WTC11 (cell line): ENCODE results near the gene MAN1B1. TPM values are rescaled to one million over a fixed set of nuclear protein-coding genes. Genes with fewer than 3 reads are reported as not detected.

Experiments
- ATAC-seq: fragments of 200-7000 bp; cut with Tn5 transposase; 2 replicates; pipeline ENCODE4 v1.10.0; 2021; ENCODE audit warnings: mild to moderate bottlenecking, moderate library complexity
- CTCF ChIA-PET: fragments of 300-600 bp; sonication (Branson Sonifier 250); formaldehyde crosslinking; loops from one replicate; lab custom pipeline; 2021; ENCODE audit warnings: antibody characterized with exemption; lab: Charles Lee
- POLR2A ChIA-PET: fragments of 350-600 bp; sonication (Branson Sonifier 250); formaldehyde crosslinking; loops from one replicate; lab custom pipeline; 2021; ENCODE audit warnings: antibody characterized with exemption; lab: Charles Lee
- DNase-seq: peaks from one replicate; pipeline ENCODE4 v3.0.0; 2021; ENCODE audit warnings: low spot score
- H3K27ac Mint-ChIP-seq: 2 replicates; pipeline ENCODE4 v1.8.0; 2021; ENCODE audit warnings: mixed read lengths
- H3K27me3 Mint-ChIP-seq: 2 replicates; pipeline ENCODE4 v1.8.0; 2021; ENCODE audit warnings: low read depth, mild to moderate bottlenecking, moderate library complexity, mixed read lengths
- H3K36me3 Mint-ChIP-seq: 2 replicates; pipeline ENCODE4 v1.8.0; 2021; ENCODE audit warnings: mixed read lengths
- H3K4me1 Mint-ChIP-seq: 2 replicates; pipeline ENCODE4 v1.8.0; 2022; ENCODE audit warnings: mixed read lengths
- H3K4me3 Mint-ChIP-seq: 2 replicates; pipeline ENCODE4 v1.8.0; 2021; ENCODE audit warnings: mild to moderate bottlenecking, moderate library complexity, mixed read lengths
- H3K9me3 Mint-ChIP-seq: 2 replicates; pipeline ENCODE4 v1.8.0; 2021; ENCODE audit warnings: mixed read lengths
- ELF4 ChIP-seq: sonication (generic); formaldehyde crosslinking; IDR thresholded peaks from 2 replicates; pipeline ENCODE4 v1.8.1; 2022; ENCODE audit warnings: low read depth, mild to moderate bottlenecking, moderate library complexity, missing genetic modification reagents
- FOXJ3 ChIP-seq: sonication (generic); formaldehyde crosslinking; IDR thresholded peaks from 2 replicates; pipeline ENCODE4 v1.9.0; 2021; ENCODE audit warnings: missing genetic modification reagents, mild to moderate bottlenecking, borderline replicate concordance
- FOXK1 ChIP-seq: sonication (generic); formaldehyde crosslinking; IDR thresholded peaks from 2 replicates; pipeline ENCODE4 v1.8.0; 2022; ENCODE audit warnings: mild to moderate bottlenecking, moderate library complexity, missing genetic modification reagents
- GRHL2 ChIP-seq: fragments of 250-450 bp; sonication (Bioruptor Pico); IDR thresholded peaks from 2 replicates; pipeline ENCODE4 v1.8.0; 2022; ENCODE audit warnings: mild to moderate bottlenecking, moderate library complexity; ENCODE audit not compliant: insufficient replicate concordance, severe bottlenecking
- NFE2L1 ChIP-seq: sonication (generic); formaldehyde crosslinking; IDR thresholded peaks from 2 replicates; pipeline ENCODE4 v1.8.1; 2023; ENCODE audit warnings: missing genetic modification reagents
- NR1H2 ChIP-seq: sonication (generic); formaldehyde crosslinking; IDR thresholded peaks from 2 replicates; pipeline ENCODE4 v1.9.0; 2021; ENCODE audit warnings: mild to moderate bottlenecking, moderate library complexity, missing genetic modification reagents
- RELA ChIP-seq: sonication (generic); formaldehyde crosslinking; IDR thresholded peaks from 2 replicates; pipeline ENCODE4 v1.8.1; 2022; ENCODE audit warnings: missing genetic modification reagents, mild to moderate bottlenecking, borderline replicate concordance
- SP1 ChIP-seq: sonication (generic); formaldehyde crosslinking; conservative IDR thresholded peaks from 2 replicates; pipeline ENCODE4 v1.8.1; 2022; ENCODE audit warnings: missing genetic modification reagents
- ZNF219 ChIP-seq: sonication (generic); formaldehyde crosslinking; IDR thresholded peaks from 2 replicates; pipeline ENCODE4 v1.8.0; 2023; ENCODE audit warnings: missing genetic modification reagents, mild to moderate bottlenecking, borderline replicate concordance
- ZNF232 ChIP-seq: sonication (generic); formaldehyde crosslinking; IDR thresholded peaks from 2 replicates; pipeline ENCODE4 v1.8.0; 2022; ENCODE audit warnings: mild to moderate bottlenecking, missing genetic modification reagents
- ZNF317 ChIP-seq: sonication (generic); formaldehyde crosslinking; IDR thresholded peaks from 2 replicates; pipeline ENCODE4 v1.8.1; 2023; ENCODE audit warnings: low read depth, mild to moderate bottlenecking, moderate library complexity, missing genetic modification reagents, borderline replicate concordance
- total RNA-seq: library from RNA; stranded (reverse); gene quantifications from 3 replicates; pipeline ENCODE4 v1.2.3, GENCODE V29; 2021
- TF ChIP-seq, protein P1 (sequence below): sonication (generic); formaldehyde crosslinking; IDR thresholded peaks from 2 replicates; pipeline ENCODE4 v1.8.1; 2022; ENCODE audit warnings: mild to moderate bottlenecking, missing genetic modification reagents, moderate library complexity, borderline replicate concordance
- TF ChIP-seq, protein P2 (sequence below): sonication (generic); formaldehyde crosslinking; IDR thresholded peaks from 2 replicates; pipeline ENCODE4 v1.8.0; 2022; ENCODE audit warnings: mild to moderate bottlenecking, missing genetic modification reagents
- TF ChIP-seq, protein P3 (sequence below): sonication (generic); formaldehyde crosslinking; IDR thresholded peaks from 2 replicates; pipeline ENCODE4 v1.8.1; 2022; ENCODE audit warnings: missing genetic modification reagents, borderline replicate concordance
- TF ChIP-seq, protein P4 (sequence below): sonication (generic); formaldehyde crosslinking; IDR thresholded peaks from 2 replicates; pipeline ENCODE4 v1.8.1; 2023; ENCODE audit warnings: mild to moderate bottlenecking, missing genetic modification reagents
- TF ChIP-seq, protein P5 (sequence below): sonication (generic); formaldehyde crosslinking; IDR thresholded peaks from 2 replicates; pipeline ENCODE4 v1.8.1; 2023; ENCODE audit warnings: mild to moderate bottlenecking, missing genetic modification reagents, moderate library complexity
- TF ChIP-seq, protein P6 (sequence below): fragments of 250-450 bp; sonication (Bioruptor Pico); IDR thresholded peaks from 2 replicates; pipeline ENCODE4 v1.9.0; 2021; ENCODE audit warnings: mild to moderate bottlenecking, borderline replicate concordance
- TF ChIP-seq, protein P7 (sequence below): sonication (generic); formaldehyde crosslinking; IDR thresholded peaks from 2 replicates; pipeline ENCODE4 v1.8.1; 2023; ENCODE audit warnings: mild to moderate bottlenecking, missing genetic modification reagents

MAN1B1 gene
- total RNA-seq, 1 experiment from 2014 or later, result 57.1 TPM

DNA sequence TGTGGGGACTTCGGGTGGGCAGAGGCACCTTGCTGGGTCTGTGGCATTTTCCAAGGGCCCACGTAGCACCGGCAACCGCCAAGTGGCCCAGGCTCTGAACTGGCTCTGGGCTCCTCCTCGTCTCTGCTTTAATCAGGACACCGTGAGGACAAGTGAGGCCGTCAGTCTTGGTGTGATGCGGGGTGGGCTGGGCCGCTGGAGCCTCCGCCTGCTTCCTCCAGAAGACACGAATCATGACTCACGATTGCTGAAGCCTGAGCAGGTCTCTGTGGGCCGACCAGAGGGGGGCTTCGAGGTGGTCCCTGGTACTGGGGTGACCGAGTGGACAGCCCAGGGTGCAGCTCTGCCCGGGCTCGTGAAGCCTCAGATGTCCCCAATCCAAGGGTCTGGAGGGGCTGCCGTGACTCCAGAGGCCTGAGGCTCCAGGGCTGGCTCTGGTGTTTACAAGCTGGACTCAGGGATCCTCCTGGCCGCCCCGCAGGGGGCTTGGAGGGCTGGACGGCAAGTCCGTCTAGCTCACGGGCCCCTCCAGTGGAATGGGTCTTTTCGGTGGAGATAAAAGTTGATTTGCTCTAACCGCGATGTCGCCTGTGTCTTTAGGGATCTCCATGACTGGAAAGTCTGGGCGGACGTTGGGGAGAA lies 21.9 kb downstream of the MAN1B1 start:
- ATAC-seq (no peak), DNase-seq (no peak)
- ChIA-PET POLR2A (no interaction called here), CTCF (interaction anchor here (0.9 kb wide), 1 partner anchor 59 kb away, joined by 3 read pairs; no protein-coding TSS in a partner anchor)
- Mint-ChIP-seq H3K27ac (no peak overlapping the region), H3K27me3 (peaks cover 8% of the 10 kb centered on the region), H3K4me3 (no peak overlapping the region), H3K9me3 (no peaks in the 10 kb centered on the region), H3K36me3 (0 out of 2 replicates have a peak, but pooled peaks cover 7% of the 10 kb centered on the region), H3K4me1 (no peaks in the 10 kb centered on the region)
- TF ChIP-seq, protein P1, sequence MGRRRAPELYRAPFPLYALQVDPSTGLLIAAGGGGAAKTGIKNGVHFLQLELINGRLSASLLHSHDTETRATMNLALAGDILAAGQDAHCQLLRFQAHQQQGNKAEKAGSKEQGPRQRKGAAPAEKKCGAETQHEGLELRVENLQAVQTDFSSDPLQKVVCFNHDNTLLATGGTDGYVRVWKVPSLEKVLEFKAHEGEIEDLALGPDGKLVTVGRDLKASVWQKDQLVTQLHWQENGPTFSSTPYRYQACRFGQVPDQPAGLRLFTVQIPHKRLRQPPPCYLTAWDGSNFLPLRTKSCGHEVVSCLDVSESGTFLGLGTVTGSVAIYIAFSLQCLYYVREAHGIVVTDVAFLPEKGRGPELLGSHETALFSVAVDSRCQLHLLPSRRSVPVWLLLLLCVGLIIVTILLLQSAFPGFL (CRISPR knock-in tag), result no peak
- TF ChIP-seq NFE2L1 (CRISPR knock-in tag) (no peak), FOXK1 (CRISPR knock-in tag) (no peak), ZNF219 (no peak), RELA (CRISPR knock-in tag) (no peak), ZNF317 (CRISPR knock-in tag) (no peak), SP1 (CRISPR knock-in tag) (no peak), ZNF232 (CRISPR knock-in tag) (no peak), NR1H2 (CRISPR knock-in tag) (no peak), ELF4 (CRISPR knock-in tag) (no peak), GRHL2 (no peak)
- TF ChIP-seq, protein P2, sequence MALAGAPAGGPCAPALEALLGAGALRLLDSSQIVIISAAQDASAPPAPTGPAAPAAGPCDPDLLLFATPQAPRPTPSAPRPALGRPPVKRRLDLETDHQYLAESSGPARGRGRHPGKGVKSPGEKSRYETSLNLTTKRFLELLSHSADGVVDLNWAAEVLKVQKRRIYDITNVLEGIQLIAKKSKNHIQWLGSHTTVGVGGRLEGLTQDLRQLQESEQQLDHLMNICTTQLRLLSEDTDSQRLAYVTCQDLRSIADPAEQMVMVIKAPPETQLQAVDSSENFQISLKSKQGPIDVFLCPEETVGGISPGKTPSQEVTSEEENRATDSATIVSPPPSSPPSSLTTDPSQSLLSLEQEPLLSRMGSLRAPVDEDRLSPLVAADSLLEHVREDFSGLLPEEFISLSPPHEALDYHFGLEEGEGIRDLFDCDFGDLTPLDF (CRISPR knock-in tag), result no peak
- TF ChIP-seq, protein P3, sequence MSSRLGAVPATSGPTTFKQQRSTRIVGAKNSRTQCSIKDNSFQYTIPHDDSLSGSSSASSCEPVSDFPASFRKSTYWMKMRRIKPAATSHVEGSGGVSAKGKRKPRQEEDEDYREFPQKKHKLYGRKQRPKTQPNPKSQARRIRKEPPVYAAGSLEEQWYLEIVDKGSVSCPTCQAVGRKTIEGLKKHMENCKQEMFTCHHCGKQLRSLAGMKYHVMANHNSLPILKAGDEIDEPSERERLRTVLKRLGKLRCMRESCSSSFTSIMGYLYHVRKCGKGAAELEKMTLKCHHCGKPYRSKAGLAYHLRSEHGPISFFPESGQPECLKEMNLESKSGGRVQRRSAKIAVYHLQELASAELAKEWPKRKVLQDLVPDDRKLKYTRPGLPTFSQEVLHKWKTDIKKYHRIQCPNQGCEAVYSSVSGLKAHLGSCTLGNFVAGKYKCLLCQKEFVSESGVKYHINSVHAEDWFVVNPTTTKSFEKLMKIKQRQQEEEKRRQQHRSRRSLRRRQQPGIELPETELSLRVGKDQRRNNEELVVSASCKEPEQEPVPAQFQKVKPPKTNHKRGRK (CRISPR knock-in tag), result no peak
- TF ChIP-seq, protein P4, sequence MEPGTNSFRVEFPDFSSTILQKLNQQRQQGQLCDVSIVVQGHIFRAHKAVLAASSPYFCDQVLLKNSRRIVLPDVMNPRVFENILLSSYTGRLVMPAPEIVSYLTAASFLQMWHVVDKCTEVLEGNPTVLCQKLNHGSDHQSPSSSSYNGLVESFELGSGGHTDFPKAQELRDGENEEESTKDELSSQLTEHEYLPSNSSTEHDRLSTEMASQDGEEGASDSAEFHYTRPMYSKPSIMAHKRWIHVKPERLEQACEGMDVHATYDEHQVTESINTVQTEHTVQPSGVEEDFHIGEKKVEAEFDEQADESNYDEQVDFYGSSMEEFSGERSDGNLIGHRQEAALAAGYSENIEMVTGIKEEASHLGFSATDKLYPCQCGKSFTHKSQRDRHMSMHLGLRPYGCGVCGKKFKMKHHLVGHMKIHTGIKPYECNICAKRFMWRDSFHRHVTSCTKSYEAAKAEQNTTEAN (CRISPR knock-in tag), result no peak

DNA sequence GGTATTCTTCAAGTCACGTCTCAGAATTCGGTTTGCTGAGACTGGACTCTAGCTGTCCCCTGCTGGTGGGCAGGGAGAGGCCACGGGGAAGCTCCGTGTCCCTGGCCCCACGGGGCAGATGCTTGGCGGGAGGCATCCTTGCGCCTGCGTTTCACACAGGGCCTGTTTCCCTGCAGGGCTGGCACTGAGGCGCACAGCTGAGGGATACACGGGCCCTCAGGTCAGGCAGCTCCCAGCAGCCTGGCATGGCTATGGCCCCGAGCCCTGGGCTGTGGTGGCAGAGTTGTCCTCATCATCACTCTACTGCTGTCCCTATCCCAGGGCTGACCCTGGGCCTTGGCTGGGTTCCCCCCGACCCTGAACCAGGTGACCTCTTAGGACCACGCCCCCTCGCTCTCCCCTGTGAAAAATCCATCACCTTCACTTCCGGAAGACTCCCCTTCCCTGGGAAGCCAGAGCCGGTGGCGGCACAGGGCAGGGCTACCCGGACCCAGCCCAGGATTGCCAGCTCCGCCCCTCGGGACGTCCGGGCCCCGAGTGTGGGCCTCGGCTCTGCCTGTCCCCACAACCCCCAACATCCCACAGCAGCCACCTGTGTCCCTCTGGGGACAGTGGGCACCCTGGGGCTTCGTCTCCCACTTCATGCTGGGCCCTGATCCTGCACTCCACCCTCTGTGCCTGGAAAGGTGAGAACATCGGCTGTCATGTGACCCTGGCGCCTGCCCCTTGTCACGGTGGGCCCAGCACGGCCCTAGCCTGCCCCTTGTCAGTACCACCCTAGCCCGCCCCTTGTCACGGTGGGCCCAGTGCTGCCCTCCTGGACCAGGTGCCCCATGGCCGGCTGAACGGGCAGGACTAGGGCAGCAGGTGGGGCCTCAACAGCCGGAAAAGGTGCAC lies 22.7 kb downstream of the MAN1B1 start:
- ChIA-PET CTCF (interaction anchor here (0.9 kb wide), 1 partner anchor 60 kb away, joined by 3 read pairs; no protein-coding TSS in a partner anchor), POLR2A (no interaction called here)
- peaks cover 8% of the 10 kb centered on the region for H3K27me3 Mint-ChIP-seq
- DNase-seq (no peak), ATAC-seq (no peak)
- 0 out of 2 replicates have a peak, but pooled peaks cover 7% of the 10 kb centered on the region for H3K36me3 Mint-ChIP-seq
- no peaks in the 10 kb centered on the region for H3K4me1 Mint-ChIP-seq
- no peak overlapping the region for H3K27ac Mint-ChIP-seq
- no peaks in the 10 kb centered on the region for H3K9me3 Mint-ChIP-seq
- H3K4me3 Mint-ChIP-seq, result no peak overlapping the region
- TF ChIP-seq, protein P5, sequence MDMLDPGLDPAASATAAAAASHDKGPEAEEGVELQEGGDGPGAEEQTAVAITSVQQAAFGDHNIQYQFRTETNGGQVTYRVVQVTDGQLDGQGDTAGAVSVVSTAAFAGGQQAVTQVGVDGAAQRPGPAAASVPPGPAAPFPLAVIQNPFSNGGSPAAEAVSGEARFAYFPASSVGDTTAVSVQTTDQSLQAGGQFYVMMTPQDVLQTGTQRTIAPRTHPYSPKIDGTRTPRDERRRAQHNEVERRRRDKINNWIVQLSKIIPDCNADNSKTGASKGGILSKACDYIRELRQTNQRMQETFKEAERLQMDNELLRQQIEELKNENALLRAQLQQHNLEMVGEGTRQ (CRISPR knock-in tag), result no peak
- TF ChIP-seq, protein P6, sequence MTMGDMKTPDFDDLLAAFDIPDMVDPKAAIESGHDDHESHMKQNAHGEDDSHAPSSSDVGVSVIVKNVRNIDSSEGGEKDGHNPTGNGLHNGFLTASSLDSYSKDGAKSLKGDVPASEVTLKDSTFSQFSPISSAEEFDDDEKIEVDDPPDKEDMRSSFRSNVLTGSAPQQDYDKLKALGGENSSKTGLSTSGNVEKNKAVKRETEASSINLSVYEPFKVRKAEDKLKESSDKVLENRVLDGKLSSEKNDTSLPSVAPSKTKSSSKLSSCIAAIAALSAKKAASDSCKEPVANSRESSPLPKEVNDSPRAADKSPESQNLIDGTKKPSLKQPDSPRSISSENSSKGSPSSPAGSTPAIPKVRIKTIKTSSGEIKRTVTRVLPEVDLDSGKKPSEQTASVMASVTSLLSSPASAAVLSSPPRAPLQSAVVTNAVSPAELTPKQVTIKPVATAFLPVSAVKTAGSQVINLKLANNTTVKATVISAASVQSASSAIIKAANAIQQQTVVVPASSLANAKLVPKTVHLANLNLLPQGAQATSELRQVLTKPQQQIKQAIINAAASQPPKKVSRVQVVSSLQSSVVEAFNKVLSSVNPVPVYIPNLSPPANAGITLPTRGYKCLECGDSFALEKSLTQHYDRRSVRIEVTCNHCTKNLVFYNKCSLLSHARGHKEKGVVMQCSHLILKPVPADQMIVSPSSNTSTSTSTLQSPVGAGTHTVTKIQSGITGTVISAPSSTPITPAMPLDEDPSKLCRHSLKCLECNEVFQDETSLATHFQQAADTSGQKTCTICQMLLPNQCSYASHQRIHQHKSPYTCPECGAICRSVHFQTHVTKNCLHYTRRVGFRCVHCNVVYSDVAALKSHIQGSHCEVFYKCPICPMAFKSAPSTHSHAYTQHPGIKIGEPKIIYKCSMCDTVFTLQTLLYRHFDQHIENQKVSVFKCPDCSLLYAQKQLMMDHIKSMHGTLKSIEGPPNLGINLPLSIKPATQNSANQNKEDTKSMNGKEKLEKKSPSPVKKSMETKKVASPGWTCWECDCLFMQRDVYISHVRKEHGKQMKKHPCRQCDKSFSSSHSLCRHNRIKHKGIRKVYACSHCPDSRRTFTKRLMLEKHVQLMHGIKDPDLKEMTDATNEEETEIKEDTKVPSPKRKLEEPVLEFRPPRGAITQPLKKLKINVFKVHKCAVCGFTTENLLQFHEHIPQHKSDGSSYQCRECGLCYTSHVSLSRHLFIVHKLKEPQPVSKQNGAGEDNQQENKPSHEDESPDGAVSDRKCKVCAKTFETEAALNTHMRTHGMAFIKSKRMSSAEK (CRISPR knock-in tag), result no peak
- TF ChIP-seq, protein P2 (CRISPR knock-in tag), result no peak
- TF ChIP-seq FOXJ3 (CRISPR knock-in tag), result no peak
- TF ChIP-seq, protein P7, sequence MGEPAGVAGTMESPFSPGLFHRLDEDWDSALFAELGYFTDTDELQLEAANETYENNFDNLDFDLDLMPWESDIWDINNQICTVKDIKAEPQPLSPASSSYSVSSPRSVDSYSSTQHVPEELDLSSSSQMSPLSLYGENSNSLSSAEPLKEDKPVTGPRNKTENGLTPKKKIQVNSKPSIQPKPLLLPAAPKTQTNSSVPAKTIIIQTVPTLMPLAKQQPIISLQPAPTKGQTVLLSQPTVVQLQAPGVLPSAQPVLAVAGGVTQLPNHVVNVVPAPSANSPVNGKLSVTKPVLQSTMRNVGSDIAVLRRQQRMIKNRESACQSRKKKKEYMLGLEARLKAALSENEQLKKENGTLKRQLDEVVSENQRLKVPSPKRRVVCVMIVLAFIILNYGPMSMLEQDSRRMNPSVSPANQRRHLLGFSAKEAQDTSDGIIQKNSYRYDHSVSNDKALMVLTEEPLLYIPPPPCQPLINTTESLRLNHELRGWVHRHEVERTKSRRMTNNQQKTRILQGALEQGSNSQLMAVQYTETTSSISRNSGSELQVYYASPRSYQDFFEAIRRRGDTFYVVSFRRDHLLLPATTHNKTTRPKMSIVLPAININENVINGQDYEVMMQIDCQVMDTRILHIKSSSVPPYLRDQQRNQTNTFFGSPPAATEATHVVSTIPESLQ, result no peak
